PC-3 (cell line): ENCODE measurements around the gene PABPN1. TPM values are rescaled to one million over a fixed set of nuclear protein-coding genes. Genes with fewer than 3 reads are reported as not detected.

ENCODE experiments used
- ATAC-seq: fragments of 200-7000 bp; cut with Tn5 transposase; 2 replicates; pipeline ENCODE4 v1.9.1; 2020; ENCODE audit warnings: mild to moderate bottlenecking, moderate library complexity
- BruUV-seq: library from RNA; stranded (reverse); fragments of 400-500 nt; replicated peaks from 2 replicates; lab custom pipeline; 2021; lab: Mats Ljungman, UMichigan
- CTCF ChIA-PET: fragments of 300-600 bp; sonication (Branson Sonifier 250); formaldehyde crosslinking; loops from one replicate; lab custom pipeline; 2022; ENCODE audit warnings: antibody characterized with exemption; lab: Charles Lee
- POLR2A ChIA-PET: fragments of 300-600 bp; sonication (Branson Sonifier 250); formaldehyde crosslinking; loops from one replicate; lab custom pipeline; 2022; ENCODE audit warnings: antibody characterized with exemption; ENCODE audit not compliant: unreplicated experiment; lab: Charles Lee
- DNase-seq: peaks from one replicate; pipeline ENCODE4 v3.0.0-alpha.2; 2015
- H2AFZ ChIP-seq: fragments of 300-600 bp; sonication (generic); 2 replicates; pipeline ENCODE4 v1.6.0; 2016; ENCODE audit warnings: antibody characterized with exemption, low read length
- H3F3A ChIP-seq: fragments of 300-600 bp; sonication (generic); one replicate; pipeline ENCODE4 v1.6.0; 2017; ENCODE audit warnings: antibody characterized with exemption, low read length, control low read depth, mild to moderate bottlenecking; ENCODE audit not compliant: unreplicated experiment
- H3K27ac ChIP-seq: fragments of 300-600 bp; sonication (generic); 2 replicates; pipeline ENCODE4 v1.5.1; 2016; ENCODE audit warnings: mild to moderate bottlenecking, low read length
- H3K27me3 ChIP-seq: fragments of 300-600 bp; sonication (generic); 2 replicates; pipeline ENCODE4 v1.6.1; 2016; ENCODE audit warnings: low read length, mixed read lengths
- H3K36me3 ChIP-seq: fragments of 300-600 bp; sonication (generic); 2 replicates; pipeline ENCODE4 v1.6.1; 2016; ENCODE audit warnings: low read depth, mixed run types, low read length, mixed read lengths
- H3K4me1 ChIP-seq: fragments of 300-600 bp; sonication (generic); 2 replicates; pipeline ENCODE4 v1.5.1; 2016; ENCODE audit warnings: low read length; ENCODE audit not compliant: insufficient read depth
- H3K4me2 ChIP-seq: fragments of 300-600 bp; sonication (generic); 2 replicates; pipeline ENCODE4 v1.6.0; 2016; ENCODE audit warnings: low read length
- H3K4me3 ChIP-seq: fragments of 300-600 bp; sonication (generic); 2 replicates; pipeline ENCODE4 v1.5.1; 2016; ENCODE audit warnings: mild to moderate bottlenecking, low read length, mixed read lengths
- H3K79me2 ChIP-seq: fragments of 300-600 bp; sonication (generic); 2 replicates; pipeline ENCODE4 v1.6.1; 2017; ENCODE audit warnings: low read length, mixed read lengths
- H3K9ac ChIP-seq: fragments of 300-600 bp; sonication (generic); 2 replicates; pipeline ENCODE4 v1.6.0; 2016; ENCODE audit warnings: mild to moderate bottlenecking, low read length
- H3K9me2 ChIP-seq: fragments of 300-600 bp; sonication (generic); replicated peaks from 2 replicates; pipeline ENCODE4 v1.6.1; 2016; ENCODE audit warnings: mixed run types, low read length, mixed read lengths
- H3K9me3 ChIP-seq: fragments of 300-600 bp; sonication (generic); 2 replicates; pipeline ENCODE4 v1.6.1; 2016; ENCODE audit warnings: low read length, mixed read lengths
- H4K20me1 ChIP-seq: fragments of 300-600 bp; sonication (generic); 2 replicates; pipeline ENCODE4 v1.6.1; 2016; ENCODE audit warnings: low read length, mixed read lengths
- CTCF ChIP-seq: fragments of 300-600 bp; sonication (generic); conservative IDR thresholded peaks from 2 replicates; pipeline ENCODE4 v1.5.1; 2017; ENCODE audit warnings: antibody characterized with exemption, low read depth, mild to moderate bottlenecking, low read length
- EZH2 ChIP-seq: fragments of 300-600 bp; sonication (generic); IDR thresholded peaks from one replicate; pipeline ENCODE4 v1.6.1; 2017; ENCODE audit warnings: antibody characterized with exemption, mild to moderate bottlenecking, low read length; ENCODE audit not compliant: unreplicated experiment
- EZH2phosphoT487 ChIP-seq: fragments of 300-600 bp; sonication (generic); IDR thresholded peaks from 2 replicates; pipeline ENCODE4 v1.6.1; 2018; ENCODE audit warnings: mild to moderate bottlenecking, antibody characterized with exemption, low read length, borderline replicate concordance
- intact Hi-C: fragments of 100-400 bp; cut with micrococcal nuclease; formaldehyde crosslinking; loops from 2 replicates; pipeline ENCODE4 v1.9.0; 2023
- total RNA-seq: library from RNA; depleted of rRNA; stranded (reverse); fragments of >200 nt; gene quantifications from 2 replicates; pipeline ENCODE4 v1.2.3, GENCODE V29; 2014

PABPN1 gene
- total RNA-seq, 1 experiment from 2014 or later: 89.1 TPM

- Histone ChIP-seq H3K4me2 (no peak overlapping the region), H3K27me3 (peaks cover 46% of the 10 kb centered on the region), H3K4me3 (no peak overlapping the region), H4K20me1 (no peaks in the 10 kb centered on the region), H3K9ac (no peak overlapping the region), H2AFZ (no peak overlapping the region), H3K9me3 (no peaks in the 10 kb centered on the region), H3K27ac (no peak overlapping the region), H3F3A (no peaks in the 10 kb centered on the region), H3K4me1 (no peaks in the 10 kb centered on the region), H3K79me2 (no peaks in the 10 kb centered on the region), H3K36me3 (no peaks in the 10 kb centered on the region), H3K9me2 (no peaks in the 10 kb centered on the region)
- ATAC-seq (peak; percentile 42; the same call in 1 of the 2 replicates), DNase-seq (no peak)
- intact Hi-C loops: no loop called here
- CTCF ChIA-PET: no interaction called here
- no peak for TF ChIP-seq CTCF
- no peak for TF ChIP-seq EZH2
- TF ChIP-seq EZH2phosphoT487: no peak
- POLR2A ChIA-PET: interaction anchor here (0.7 kb wide), 1 partner anchor 112 kb away, joined by 4 read pairs; no protein-coding TSS in a partner anchor
- BruUV-seq: no TSS peak
Measured at GRCh38 chr14:23358042-23358441, 36.8 kb downstream of the PABPN1 start.

- H3K36me3 ChIP-seq: no peaks in the 10 kb centered on the region
- H3K9me2 ChIP-seq: no peaks in the 10 kb centered on the region
- no peaks in the 10 kb centered on the region for H3K79me2 ChIP-seq
- no peak overlapping the region for H3K4me3 ChIP-seq
- DNase-seq (no peak), ATAC-seq (no peak)
- ChIA-PET CTCF (no interaction called here), POLR2A (interaction anchor here (0.7 kb wide), 1 partner anchor 113 kb away, joined by 4 read pairs; no protein-coding TSS in a partner anchor)
- H3F3A ChIP-seq: no peaks in the 10 kb centered on the region
- H3K9me3 ChIP-seq: no peaks in the 10 kb centered on the region
- H4K20me1 ChIP-seq: no peaks in the 10 kb centered on the region
- H3K9ac ChIP-seq: no peak overlapping the region
- no peak overlapping the region for H3K27ac ChIP-seq
- intact Hi-C loops: no loop called here
- TF ChIP-seq EZH2 (no peak), CTCF (no peak), EZH2phosphoT487 (no peak)
- no peak overlapping the region for H3K4me2 ChIP-seq
- H3K4me1 ChIP-seq: no peaks in the 10 kb centered on the region
- BruUV-seq: no TSS peak
- H3K27me3 ChIP-seq: peaks cover 44% of the 10 kb centered on the region
- no peak overlapping the region for H2AFZ ChIP-seq
Measured at GRCh38 chr14:23358553-23359166, 37.4 kb downstream of the PABPN1 start.

GRCh38 chr14:23359167-23359626 is 37.9 kb downstream of the PABPN1 start:
- H3K9me3 ChIP-seq: no peaks in the 10 kb centered on the region
- peaks cover 44% of the 10 kb centered on the region for H3K27me3 ChIP-seq
- H3F3A ChIP-seq: no peaks in the 10 kb centered on the region
- intact Hi-C loops: no loop called here
- no peak for ATAC-seq
- H4K20me1 ChIP-seq: no peaks in the 10 kb centered on the region
- no peaks in the 10 kb centered on the region for H3K36me3 ChIP-seq
- H3K27ac ChIP-seq: no peak overlapping the region
- CTCF ChIA-PET: no interaction called here
- no peak overlapping the region for H3K4me2 ChIP-seq
- H3K4me1 ChIP-seq: no peaks in the 10 kb centered on the region
- BruUV-seq: no TSS peak
- TF ChIP-seq EZH2: no peak
- TF ChIP-seq EZH2phosphoT487: no peak
- TF ChIP-seq CTCF: no peak
- H3K79me2 ChIP-seq: no peaks in the 10 kb centered on the region
- no peak overlapping the region for H3K4me3 ChIP-seq
- H3K9me2 ChIP-seq: no peaks in the 10 kb centered on the region
- DNase-seq: no peak
- no peak overlapping the region for H3K9ac ChIP-seq
- POLR2A ChIA-PET: no interaction called here
- H2AFZ ChIP-seq: no peak overlapping the region
